ENCODE data around the gene STIM2.
A peak's percentile ranks its signal among the peaks of the same experiment; 100 is the strongest.

The STIM2 gene

GRCh38 chr4:26837993-26838842 lies 22.4 kb upstream of the STIM2 start:
- DNase-seq (ENCODE audit: low read depth in 2 of 2), result no peak

DNA sequence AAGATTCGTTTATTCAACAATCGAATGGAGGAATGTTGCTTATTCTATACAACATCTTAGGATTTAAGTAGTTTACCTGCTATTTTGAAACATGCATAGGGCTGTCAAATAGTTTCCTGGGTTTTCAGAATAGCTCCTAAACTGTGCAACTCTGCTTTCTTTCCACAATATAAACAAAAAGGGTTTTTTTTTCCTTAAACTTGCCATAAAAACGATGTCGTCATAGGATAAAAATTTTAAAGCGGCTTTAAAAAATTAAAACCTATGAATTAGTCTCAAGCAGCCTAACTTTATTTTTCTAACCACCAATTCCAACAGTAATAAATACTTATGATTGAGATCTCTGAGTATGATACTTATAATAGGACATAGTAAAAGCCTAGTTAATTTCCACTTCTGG lies 21.6 kb upstream of the STIM2 start:
- no peak for DNase-seq (ENCODE audit: low read depth in 2 of 2)

DNA sequence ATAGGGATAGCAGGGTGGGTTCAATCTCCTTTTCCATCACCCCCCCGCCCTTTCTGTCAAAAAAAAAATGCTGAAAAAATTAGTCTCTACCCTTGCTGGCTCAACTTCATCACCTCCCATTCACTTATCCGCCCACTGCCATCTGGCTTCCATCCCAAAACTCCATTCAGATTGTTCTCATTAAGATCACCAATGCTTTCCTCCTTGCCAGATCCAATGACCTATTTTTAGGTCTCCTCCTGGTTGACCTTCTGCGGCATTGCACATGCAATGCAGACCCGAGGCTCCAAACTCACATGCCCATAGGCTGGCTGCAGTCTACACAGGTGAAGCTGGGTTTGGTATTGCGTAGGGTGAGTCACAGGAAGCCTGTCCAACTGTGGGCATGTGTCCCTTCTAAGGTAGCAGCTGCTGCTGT lies 21.1 kb upstream of the STIM2 start:
- peak in 1 of 2 experiments; percentile 36 for DNase-seq (ENCODE audit: low read depth in 2 of 2)

DNA sequence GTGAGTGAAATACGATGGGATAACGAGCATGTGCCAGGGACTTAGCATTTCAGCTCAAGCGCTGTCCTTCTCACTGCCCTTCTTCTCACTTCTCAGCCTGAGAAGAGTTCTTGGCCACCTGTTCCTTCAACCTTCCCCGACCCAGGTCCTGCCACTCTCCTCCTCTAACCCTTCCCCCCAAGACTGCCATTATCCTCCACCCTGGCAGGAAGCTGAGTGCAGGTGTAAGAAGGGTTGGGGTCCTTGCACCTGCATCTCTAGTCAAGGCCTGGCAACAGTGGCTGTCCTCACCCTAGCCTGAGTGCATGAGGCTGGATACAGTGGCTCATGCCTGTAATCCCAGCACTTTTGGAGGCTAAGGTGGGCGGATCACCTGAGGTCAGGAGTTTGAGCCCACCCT lies 19.9 kb upstream of the STIM2 start:
- DNase-seq (ENCODE audit: low read depth in 2 of 2), result no peak

- no peak for DNase-seq (ENCODE audit: low read depth in 2 of 2)
Measured at GRCh38 chr4:26842911-26843310, 17.7 kb upstream of the STIM2 start.

GRCh38 chr4:26850528-26850927 lies 10.1 kb upstream of the STIM2 start:
- no peak for DNase-seq (ENCODE audit: low read depth in 2 of 2)

- DNase-seq (ENCODE audit: low read depth in 2 of 2), result no peak
Measured at GRCh38 chr4:26851129-26851528, 9.5 kb upstream of the STIM2 start.

GRCh38 chr4:26854701-26855100 lies 5.9 kb upstream of the STIM2 start:
- DNase-seq (ENCODE audit: low read depth in 2 of 2), result no peak

GRCh38 chr4:26856906-26857277 lies 3.7 kb upstream of the STIM2 start:
- DNase-seq (ENCODE audit: low read depth in 2 of 2), result no peak

- DNase-seq (ENCODE audit: low read depth in 2 of 2), result peak; percentile 64 to 67
Measured at GRCh38 chr4:26857278-26858034, 3.2 kb upstream of the STIM2 start.

DNA sequence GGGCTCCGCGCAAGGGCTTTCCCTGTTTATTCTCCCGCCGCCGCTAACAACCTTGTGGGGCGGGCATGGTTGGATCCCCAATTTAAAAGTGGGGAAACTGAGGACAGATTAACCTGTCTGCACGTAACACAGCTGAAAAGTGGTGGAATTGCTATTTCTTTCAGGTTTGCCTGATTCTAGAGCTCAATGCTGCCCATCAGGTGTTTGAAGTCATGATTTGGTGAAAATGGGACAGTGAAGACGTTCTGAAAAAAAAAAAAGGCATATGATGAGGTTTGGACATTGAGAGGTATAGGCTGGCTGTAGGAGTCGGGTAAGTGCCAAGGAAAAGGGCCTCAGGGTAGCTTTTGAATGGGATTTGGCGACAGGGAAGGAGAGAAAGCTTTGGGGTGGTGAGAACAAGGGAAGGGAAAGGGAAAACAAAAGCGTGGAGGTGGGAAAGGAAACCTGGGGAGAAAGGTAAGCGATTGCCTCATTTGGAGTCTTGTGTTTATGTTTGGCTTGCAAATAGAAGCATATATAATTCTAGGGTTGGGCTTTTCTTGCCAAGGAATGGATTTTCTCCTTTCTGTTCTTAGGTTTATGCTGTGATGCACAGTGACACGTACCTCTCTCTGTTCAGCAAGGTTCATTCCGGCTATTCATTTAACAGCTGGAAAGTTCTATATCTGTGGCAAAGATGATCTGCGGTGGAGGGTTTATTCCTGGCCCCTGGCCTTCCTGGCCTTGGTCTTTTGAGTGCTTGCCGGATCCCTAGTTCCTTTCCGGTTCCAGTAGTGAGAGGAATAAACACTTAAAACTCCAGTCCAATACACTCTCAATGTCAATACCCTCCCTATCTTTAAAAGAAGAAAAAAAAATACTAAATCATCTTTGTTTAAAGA lies 2.4 kb upstream of the STIM2 start:
- no peak for DNase-seq (ENCODE audit: low read depth in 2 of 2)

DNA sequence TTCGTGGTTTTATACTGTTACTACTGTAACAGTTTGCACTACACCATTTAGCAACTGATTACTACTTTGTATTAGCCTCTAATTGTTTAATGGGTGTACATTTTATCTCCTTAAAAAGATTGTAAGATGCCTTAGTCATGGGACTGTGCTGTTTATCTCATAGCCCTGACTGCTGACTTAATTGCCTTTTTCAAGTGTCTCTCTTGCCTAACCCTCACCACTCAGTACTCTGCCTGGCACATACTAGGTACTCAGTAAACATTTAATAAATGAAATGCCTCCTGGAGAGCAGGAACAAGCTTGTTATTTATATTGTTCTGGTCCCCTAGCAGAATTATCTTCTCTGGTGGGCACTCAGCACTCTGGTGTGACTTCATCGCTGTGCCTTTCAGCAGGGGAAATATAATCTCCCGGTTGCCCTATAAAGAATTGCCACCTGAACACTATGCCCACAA lies 1.7 kb upstream of the STIM2 start:
- DNase-seq (ENCODE audit: low read depth in 2 of 2), result no peak

GRCh38 chr4:26859762-26860156 lies 882 bp upstream of the STIM2 start:
- DNase-seq (ENCODE audit: low read depth in 2 of 2), result no peak

- no peak for DNase-seq (ENCODE audit: low read depth in 2 of 2)
Measured at GRCh38 chr4:26860922-26861433, 337 bp downstream of the STIM2 start.

DNA sequence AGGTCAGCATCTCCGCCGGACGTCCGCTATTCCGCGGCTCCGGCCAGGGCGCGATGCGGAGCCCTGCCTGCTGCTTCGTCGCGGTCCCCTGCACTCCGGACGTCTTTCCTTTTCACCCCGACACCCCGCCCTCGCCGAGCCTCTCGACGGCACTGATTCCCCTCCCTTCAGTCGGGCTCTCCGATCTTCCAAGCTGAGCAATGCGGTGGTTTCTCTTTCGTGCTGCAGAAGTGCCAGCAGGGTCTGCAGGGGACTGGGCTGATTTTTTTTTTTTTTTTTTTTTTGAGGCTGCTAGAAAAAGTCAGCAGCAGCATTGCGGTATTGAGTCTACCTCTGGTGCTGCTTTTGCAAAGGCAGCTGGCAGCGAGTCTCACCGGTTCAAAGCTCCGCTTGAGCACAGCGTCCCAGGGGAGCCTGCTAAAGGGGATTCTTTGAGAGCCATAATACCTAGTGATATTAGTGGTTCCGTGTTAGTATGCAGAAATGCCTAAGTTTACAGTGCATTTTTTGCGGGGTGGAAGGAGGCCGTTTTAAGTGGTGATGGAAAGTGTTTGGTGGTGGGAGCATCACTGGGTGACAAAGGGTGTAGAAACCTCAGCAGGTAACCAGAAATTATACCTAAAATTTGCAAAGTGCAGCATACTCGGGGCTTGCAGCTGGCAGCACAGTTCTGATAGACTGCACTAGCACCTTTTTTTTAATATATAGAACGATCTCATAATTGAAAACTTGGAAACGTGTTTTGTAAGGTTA lies 969 bp downstream of the STIM2 start:
- DNase-seq (ENCODE audit: low read depth in 2 of 2), result no peak

DNA sequence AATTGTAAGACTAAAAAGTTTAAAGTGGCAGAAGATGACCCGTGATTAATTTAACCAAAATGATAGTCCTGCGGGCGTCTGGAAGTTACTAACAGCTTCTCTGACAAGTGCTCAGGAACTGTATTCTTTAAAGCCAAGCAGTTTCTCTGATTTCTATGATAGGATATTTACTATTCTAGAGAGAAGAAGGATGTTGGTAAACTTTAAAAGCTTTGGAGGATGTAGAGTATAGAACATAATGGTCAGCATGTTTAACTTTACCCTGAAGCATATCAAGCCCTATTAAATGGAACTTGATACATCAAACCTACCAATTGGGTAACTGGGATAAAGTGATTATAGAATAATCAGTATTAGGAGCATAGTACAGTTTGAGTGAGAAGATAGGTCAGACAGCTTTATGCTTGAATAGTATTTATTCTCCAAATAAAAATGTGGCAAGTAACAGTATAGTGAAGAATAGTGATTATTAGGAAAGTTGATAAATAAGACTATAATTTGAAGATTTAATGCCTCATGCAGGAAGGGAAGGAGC lies 1.8 kb downstream of the STIM2 start:
- no peak for DNase-seq (ENCODE audit: low read depth in 2 of 2)

DNA sequence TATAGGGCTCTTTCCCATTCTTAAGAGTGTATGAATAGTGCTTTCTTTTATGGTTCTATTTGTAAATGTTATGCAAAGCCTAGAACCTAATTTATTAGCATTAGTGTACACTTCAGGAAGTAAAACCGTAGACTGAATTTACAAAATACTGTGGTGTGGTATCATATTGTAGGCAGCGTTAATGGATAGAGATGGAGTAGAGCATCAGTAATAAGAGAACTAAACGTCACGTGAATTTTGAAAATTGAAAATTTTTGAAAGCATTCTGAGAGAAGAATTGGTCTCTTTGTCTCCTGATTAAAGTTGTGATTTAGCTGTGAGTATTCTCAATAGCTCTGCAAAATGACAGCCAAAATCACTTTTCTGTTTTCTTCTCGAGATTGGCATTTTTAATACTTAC lies 2.9 kb downstream of the STIM2 start:
- no peak for DNase-seq (ENCODE audit: low read depth in 2 of 2)

DNA sequence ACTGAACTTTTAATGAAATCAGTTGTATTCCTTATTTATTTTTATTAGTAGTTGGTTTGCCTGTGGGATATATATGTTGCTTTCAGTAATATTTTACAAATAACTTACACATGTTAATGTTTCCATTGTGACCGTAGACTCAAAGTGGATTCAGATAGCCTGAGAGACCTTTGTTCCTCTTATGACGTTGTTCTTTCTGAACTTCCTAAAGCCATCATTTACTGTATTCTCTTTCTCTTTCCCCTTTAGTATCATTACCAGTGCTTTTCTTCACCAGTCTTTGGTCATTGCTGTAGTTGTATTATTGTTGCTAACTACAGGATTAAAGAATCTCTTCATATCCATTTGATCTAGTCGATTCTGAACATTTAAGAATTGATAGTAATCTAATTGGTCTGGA lies 4.3 kb downstream of the STIM2 start:
- DNase-seq (ENCODE audit: low read depth in 2 of 2), result no peak

- no peak for DNase-seq (ENCODE audit: low read depth in 2 of 2)
Measured at GRCh38 chr4:26866203-26866602, 5.6 kb downstream of the STIM2 start.

DNA sequence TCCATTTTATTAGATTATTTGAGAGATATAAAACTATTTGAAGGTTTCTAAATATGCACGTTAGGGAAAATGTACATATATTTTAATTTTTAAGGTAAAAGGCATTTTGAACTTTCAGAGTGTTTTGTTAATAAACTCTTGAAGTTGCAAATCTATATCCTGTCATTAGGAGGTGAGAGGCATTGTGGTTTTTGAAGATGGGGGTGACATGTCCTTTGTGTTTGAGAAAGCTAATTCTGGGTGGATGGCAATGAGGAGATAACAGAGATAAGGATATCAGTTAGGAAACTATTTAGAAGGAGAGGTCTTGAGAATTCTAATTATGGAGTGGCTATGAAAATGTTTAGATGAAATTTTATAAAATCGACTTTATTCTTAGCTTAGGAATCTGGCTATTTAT lies 6.1 kb downstream of the STIM2 start:
- DNase-seq (ENCODE audit: low read depth in 2 of 2), result no peak
